HepG2 (cell line): ENCODE data around the gene ZNF652. TPM values are rescaled to one million over a fixed set of nuclear protein-coding genes. Genes with fewer than 3 reads are reported as not detected.

ENCODE experiments used
- AKNA ChIP-seq: sonication (generic); formaldehyde crosslinking; IDR thresholded peaks from 2 replicates; pipeline ENCODE4 v1.4.0; 2020; ENCODE audit warnings: missing genetic modification reagents, borderline replicate concordance
- CHD4 ChIP-seq: fragments of 200-600 bp; sonication (generic); IDR thresholded peaks from 2 replicates; pipeline ENCODE4 v1.7.0; 2017; ENCODE audit warnings: mild to moderate bottlenecking, low read length, borderline replicate concordance
- HHEX ChIP-seq: IDR thresholded peaks from 2 replicates; pipeline ENCODE4 v1.6.1; 2016; ENCODE audit warnings: control low read depth
- KAT7 ChIP-seq: IDR thresholded peaks from 2 replicates; pipeline ENCODE4 v1.6.1; 2018; ENCODE audit warnings: borderline replicate concordance, missing compliant biosample characterization
- MEF2D ChIP-seq: sonication (generic); formaldehyde crosslinking; IDR thresholded peaks from 2 replicates; pipeline ENCODE4 v1.5.1; 2020; ENCODE audit warnings: mild to moderate bottlenecking, missing genetic modification reagents
- NFKB2 ChIP-seq: sonication (generic); formaldehyde crosslinking; IDR thresholded peaks from 2 replicates; pipeline ENCODE4 v1.4.0; 2020; ENCODE audit warnings: missing genetic modification reagents, borderline replicate concordance
- POLR2A ChIP-seq, 2 experiments: IDR thresholded peaks; 2 replicates each; pipeline ENCODE4 v1.6.1; 2011; ENCODE audit warnings: low read depth in 2 of 2, low read length in 2 of 2, mild to moderate bottlenecking in 1 of 2, moderate library complexity in 1 of 2; ENCODE audit not compliant: insufficient read depth in 1 of 2
- REL ChIP-seq: sonication (generic); formaldehyde crosslinking; conservative IDR thresholded peaks from 2 replicates; pipeline ENCODE4 v1.8.0; 2022; ENCODE audit warnings: mild to moderate bottlenecking, missing genetic modification reagents, moderate library complexity
- SNAI1 ChIP-seq: sonication (generic); formaldehyde crosslinking; IDR thresholded peaks from 2 replicates; pipeline ENCODE4 v1.5.0; 2020; ENCODE audit warnings: mild to moderate bottlenecking, missing genetic modification reagents, borderline replicate concordance
- STAT5B ChIP-seq: sonication (generic); formaldehyde crosslinking; IDR thresholded peaks from 2 replicates; pipeline ENCODE4 v1.4.0; 2020; ENCODE audit warnings: missing genetic modification reagents
- YY1 ChIP-seq: IDR thresholded peaks from 2 replicates; pipeline ENCODE4 v1.6.1; 2011; ENCODE audit warnings: low read length, low read depth, moderate library complexity, mild to moderate bottlenecking; ENCODE audit not compliant: insufficient read depth, insufficient replicate concordance
- ZBTB43 ChIP-seq: sonication (generic); formaldehyde crosslinking; conservative IDR thresholded peaks from 2 replicates; pipeline ENCODE4 v1.4.0; 2020; ENCODE audit warnings: missing genetic modification reagents
- ZFAT ChIP-seq: sonication (generic); formaldehyde crosslinking; conservative IDR thresholded peaks from 2 replicates; pipeline ENCODE4 v1.8.1; 2023; ENCODE audit warnings: missing genetic modification reagents, inconsistent platforms
- ZNF276 ChIP-seq: sonication (generic); formaldehyde crosslinking; IDR thresholded peaks from 2 replicates; pipeline ENCODE4 v1.4.0; 2020; ENCODE audit warnings: mild to moderate bottlenecking, low read depth, missing genetic modification reagents
- ZNF30 ChIP-seq: sonication (generic); formaldehyde crosslinking; IDR thresholded peaks from 2 replicates; pipeline ENCODE4 v1.5.0; 2020; ENCODE audit warnings: mild to moderate bottlenecking, missing genetic modification reagents
- ZNF501 ChIP-seq: sonication (generic); formaldehyde crosslinking; IDR thresholded peaks from 2 replicates; pipeline ENCODE4 v1.5.1; 2020; ENCODE audit warnings: mild to moderate bottlenecking, moderate library complexity, missing genetic modification reagents
- ZNF720 ChIP-seq: sonication (generic); formaldehyde crosslinking; IDR thresholded peaks from 2 replicates; pipeline ENCODE4 v1.4.0; 2020; ENCODE audit warnings: missing genetic modification reagents
- ZNF724P ChIP-seq: sonication (generic); formaldehyde crosslinking; IDR thresholded peaks from 2 replicates; pipeline ENCODE4 v1.8.0; 2022; ENCODE audit warnings: missing genetic modification reagents, borderline replicate concordance
- polyA plus RNA-seq, 8 experiments: library from polyadenylated mRNA; depleted of rRNA in 3 of 8; stranded (reverse) in 7 of 8; unstranded in 1 of 8; fragments of >200 nt; fragmentation: Illumina TruSeq in 4 of 8; extraction: Trizol in 4 of 8; gene quantifications; 2 replicates each; pipeline versions ENCODE4 v1.2.1 to v1.2.3, GENCODE V29; 2011 to 2016; ENCODE audit warnings: low read depth in 4 of 8, missing spikeins in 1 of 8, mixed read lengths in 1 of 8; ENCODE audit not compliant: insufficient read depth in 1 of 8
- total RNA-seq, 5 experiments: library from RNA; depleted of rRNA; stranded (reverse); fragments of >200 nt; fragmentation: Illumina TruSeq; extraction: Trizol; gene quantifications; 2 replicates each; pipeline ENCODE4 v1.2.3, GENCODE V29; 2016; ENCODE audit warnings: low read depth in 1 of 5

Gene ZNF652
- total and polyA plus RNA-seq, 2 of the 13 experiments (the other 11 are each of a cell fraction or from before 2014, with no cell fraction given) = 16.2 to 30.2 TPM

GRCh38 chr17:49260011-49260816 lies 101.8 kb downstream of the ZNF652 start (continued):
- TF ChIP-seq ZNF276 (CRISPR knock-in tag) (no peak), SNAI1 (no peak), MEF2D (CRISPR knock-in tag) (no peak), REL (CRISPR knock-in tag) (no peak), ZNF501 (CRISPR knock-in tag) (no peak; the same call in 1 of the 2 replicates), STAT5B (no peak), ZBTB43 (CRISPR knock-in tag) (no peak), AKNA (CRISPR knock-in tag) (no peak), ZFAT (CRISPR knock-in tag) (no peak), NFKB2 (CRISPR knock-in tag) (no peak), ZNF720 (no peak), KAT7 (CRISPR knock-in tag) (no peak), YY1 (peak; percentile 17), CHD4 (no peak), ZNF724P (CRISPR knock-in tag) (no peak), HHEX (no peak), ZNF30 (CRISPR knock-in tag) (no peak), POLR2A (IDR thresholded peaks at IDR 0.05; ENCODE audit: insufficient read depth in 1 of 2, low read depth in 2 of 2, low read length in 2 of 2) (no peak)
